Measurements from ENCODE around the gene EPS15. TPM values are rescaled to one million over a fixed set of nuclear protein-coding genes. Genes with fewer than 3 reads are reported as not detected.

EPS15 gene
- total RNA-seq, 1 donor from 2014 or later = 64.5 TPM

DNA sequence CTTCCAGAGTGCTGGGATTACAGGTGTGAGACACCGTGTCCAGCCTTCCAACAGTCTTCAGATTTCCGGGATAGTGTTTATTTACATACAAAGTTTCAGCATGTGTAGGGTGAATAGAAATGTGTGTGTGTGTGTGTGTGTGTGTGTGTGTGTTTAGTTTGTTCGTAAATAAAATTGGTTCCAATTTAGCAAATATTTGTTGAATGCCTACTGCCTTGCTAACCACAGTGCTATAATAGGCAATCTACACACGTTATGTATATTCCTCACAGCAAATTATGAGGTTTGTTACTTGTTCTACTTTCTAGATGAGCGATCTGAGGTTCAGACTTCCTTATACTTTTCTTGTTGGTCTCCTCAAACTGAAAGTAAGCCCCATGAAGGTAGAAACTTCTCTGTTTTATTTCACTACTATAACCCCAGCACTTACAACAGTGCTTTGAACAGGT, 32.8 kb upstream of the EPS15 start:
- H3K27me3 ChIP-seq (ENCODE audit: low read depth) = no peaks in the 10 kb centered on the region
- intact Hi-C loops (cut with micrococcal nuclease) = no loop called here
- no peaks in the 10 kb centered on the region for H3K36me3 ChIP-seq
- no peak overlapping the region for H3K4me3 ChIP-seq
- no peak for DNase-seq
- TF ChIP-seq, protein P1, sequence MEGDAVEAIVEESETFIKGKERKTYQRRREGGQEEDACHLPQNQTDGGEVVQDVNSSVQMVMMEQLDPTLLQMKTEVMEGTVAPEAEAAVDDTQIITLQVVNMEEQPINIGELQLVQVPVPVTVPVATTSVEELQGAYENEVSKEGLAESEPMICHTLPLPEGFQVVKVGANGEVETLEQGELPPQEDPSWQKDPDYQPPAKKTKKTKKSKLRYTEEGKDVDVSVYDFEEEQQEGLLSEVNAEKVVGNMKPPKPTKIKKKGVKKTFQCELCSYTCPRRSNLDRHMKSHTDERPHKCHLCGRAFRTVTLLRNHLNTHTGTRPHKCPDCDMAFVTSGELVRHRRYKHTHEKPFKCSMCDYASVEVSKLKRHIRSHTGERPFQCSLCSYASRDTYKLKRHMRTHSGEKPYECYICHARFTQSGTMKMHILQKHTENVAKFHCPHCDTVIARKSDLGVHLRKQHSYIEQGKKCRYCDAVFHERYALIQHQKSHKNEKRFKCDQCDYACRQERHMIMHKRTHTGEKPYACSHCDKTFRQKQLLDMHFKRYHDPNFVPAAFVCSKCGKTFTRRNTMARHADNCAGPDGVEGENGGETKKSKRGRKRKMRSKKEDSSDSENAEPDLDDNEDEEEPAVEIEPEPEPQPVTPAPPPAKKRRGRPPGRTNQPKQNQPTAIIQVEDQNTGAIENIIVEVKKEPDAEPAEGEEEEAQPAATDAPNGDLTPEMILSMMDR (IDR thresholded peaks at IDR 0.05; ENCODE audit: borderline replicate concordance) = no peak
- H3K27ac ChIP-seq (replicated peaks) = no peak overlapping the region
- no peaks in the 10 kb centered on the region for H3K4me1 ChIP-seq
- H3K9me3 ChIP-seq (replicated peaks) = no peaks in the 10 kb centered on the region

DNA sequence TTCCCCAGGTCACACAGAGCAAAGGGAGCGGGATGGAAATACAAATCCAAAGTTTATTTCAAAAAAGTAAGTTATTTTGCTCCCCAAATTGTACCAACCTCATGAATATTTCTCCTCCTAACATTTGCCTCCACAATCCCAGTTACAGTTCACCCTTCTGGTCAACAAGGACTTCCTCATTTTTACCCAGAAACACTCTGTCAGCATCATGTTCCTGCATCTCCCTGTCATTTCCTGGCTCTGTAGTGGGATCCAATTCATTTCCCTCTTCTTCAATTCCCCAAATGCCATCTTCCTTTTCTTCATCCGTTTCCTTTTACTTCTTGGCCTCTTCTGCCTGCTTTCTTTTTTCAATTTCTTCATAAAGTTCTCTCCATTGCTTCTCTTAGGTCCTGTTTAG, 32.0 kb upstream of the EPS15 start:
- intact Hi-C loops (cut with micrococcal nuclease) = no loop called here
- H3K27me3 ChIP-seq (ENCODE audit: low read depth) = no peaks in the 10 kb centered on the region
- no peaks in the 10 kb centered on the region for H3K9me3 ChIP-seq (replicated peaks)
- H3K4me3 ChIP-seq = no peak overlapping the region
- no peak overlapping the region for H3K27ac ChIP-seq (replicated peaks)
- no peak for DNase-seq
- H3K4me1 ChIP-seq = no peaks in the 10 kb centered on the region
- TF ChIP-seq, protein P1 (IDR thresholded peaks at IDR 0.05; ENCODE audit: borderline replicate concordance) = no peak
- no peaks in the 10 kb centered on the region for H3K36me3 ChIP-seq

DNA sequence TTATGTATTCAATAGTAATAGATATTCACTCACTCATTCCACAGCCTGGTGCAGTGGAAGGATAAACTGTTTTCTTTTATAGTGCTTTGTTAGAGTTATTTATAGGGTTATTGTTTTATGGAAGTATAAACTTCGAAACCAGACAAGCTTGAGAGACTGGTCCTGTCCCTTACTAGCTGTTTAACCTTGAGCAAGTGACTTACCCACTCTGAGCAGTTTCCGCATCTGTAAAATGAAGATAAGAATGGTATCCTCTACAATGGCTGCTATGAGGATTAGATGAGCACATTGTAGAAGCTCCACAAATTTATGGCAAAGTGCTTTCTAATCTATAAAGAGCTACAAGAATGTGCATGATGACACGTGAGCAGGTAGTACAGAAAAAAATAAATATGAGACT, 30.8 kb upstream of the EPS15 start:
- no peaks in the 10 kb centered on the region for H3K9me3 ChIP-seq (replicated peaks)
- H3K4me3 ChIP-seq = no peak overlapping the region
- no peaks in the 10 kb centered on the region for H3K36me3 ChIP-seq
- DNase-seq = no peak
- TF ChIP-seq, protein P1 (IDR thresholded peaks at IDR 0.05; ENCODE audit: borderline replicate concordance) = no peak
- H3K27ac ChIP-seq (replicated peaks) = peak overlapping the region; percentile 18
- H3K27me3 ChIP-seq (ENCODE audit: low read depth) = no peaks in the 10 kb centered on the region
- intact Hi-C loops (cut with micrococcal nuclease) = no loop called here
- H3K4me1 ChIP-seq = no peaks in the 10 kb centered on the region

DNA sequence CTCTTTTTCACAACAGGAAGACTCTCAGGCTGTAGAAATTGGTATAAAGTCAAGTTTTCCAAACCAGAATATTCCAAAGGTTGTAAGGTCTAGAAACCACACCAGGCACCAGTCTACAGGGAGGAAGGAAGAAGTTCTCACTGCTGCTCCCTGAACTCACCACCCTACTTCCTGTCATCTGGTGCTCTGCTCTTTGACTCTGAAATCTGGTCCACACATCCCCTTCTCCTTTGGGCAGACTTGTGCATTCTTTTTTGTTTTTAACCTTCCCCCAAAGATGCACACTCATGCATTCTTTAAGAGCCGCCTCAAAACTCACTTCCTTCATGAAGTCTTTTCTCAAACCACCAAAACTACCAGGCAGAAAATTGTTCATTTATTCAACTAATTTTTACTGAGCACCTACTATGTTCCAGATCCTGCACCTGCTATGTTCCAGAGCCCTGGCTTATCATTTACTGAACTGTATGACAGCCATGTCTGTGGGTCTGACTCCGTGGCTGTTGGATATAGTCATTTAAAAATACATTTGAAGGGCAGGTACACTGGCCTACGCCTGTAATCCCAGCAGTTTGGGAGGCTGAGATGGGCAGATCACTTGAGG, 30.1 kb upstream of the EPS15 start:
- Histone ChIP-seq H3K4me3 (no peak overlapping the region), H3K36me3 (no peaks in the 10 kb centered on the region), H3K9me3 (replicated peaks) (no peaks in the 10 kb centered on the region), H3K27me3 (ENCODE audit: low read depth) (no peaks in the 10 kb centered on the region), H3K4me1 (no peaks in the 10 kb centered on the region), H3K27ac (replicated peaks) (peak overlapping the region; percentile 18)
- TF ChIP-seq, protein P1 (IDR thresholded peaks at IDR 0.05; ENCODE audit: borderline replicate concordance) = no peak
- intact Hi-C loops (cut with micrococcal nuclease) = no loop called here
- DNase-seq = no peak

DNA sequence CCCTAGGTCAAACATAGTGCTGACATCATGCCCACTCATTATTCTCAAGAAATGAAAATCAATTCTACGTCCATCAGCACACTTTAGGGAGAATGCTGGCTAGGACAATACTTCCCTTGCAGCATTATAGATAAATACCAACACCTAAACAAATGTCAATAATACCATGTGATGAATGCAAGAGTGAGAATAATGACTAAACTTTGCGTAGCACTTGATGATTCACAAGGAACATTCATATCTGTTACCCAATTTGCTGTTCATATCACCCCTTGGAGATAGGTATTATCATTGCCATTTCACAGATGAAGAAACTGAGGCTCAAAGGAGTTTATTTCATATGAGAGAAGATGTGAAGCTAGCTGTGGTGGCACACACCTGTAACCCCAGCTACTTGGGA, 24.8 kb upstream of the EPS15 start:
- intact Hi-C loops (cut with micrococcal nuclease) = no loop called here
- Histone ChIP-seq H3K9me3 (replicated peaks) (no peaks in the 10 kb centered on the region), H3K36me3 (no peaks in the 10 kb centered on the region), H3K4me1 (no peaks in the 10 kb centered on the region), H3K27ac (replicated peaks) (no peak overlapping the region), H3K4me3 (no peak overlapping the region), H3K27me3 (ENCODE audit: low read depth) (no peaks in the 10 kb centered on the region)
- TF ChIP-seq, protein P1 (IDR thresholded peaks at IDR 0.05; ENCODE audit: borderline replicate concordance) = no peak
- no peak for DNase-seq
